GM23248 (cell line): ENCODE data around the gene KCNH6. TPM values are rescaled to one million over a fixed set of nuclear protein-coding genes. Genes with fewer than 3 reads are reported as not detected.

Experiments used
- DNase-seq: peaks from one replicate; pipeline ENCODE4 v3.0.0-alpha.2; 2015
- H2AFZ ChIP-seq: fragments of 200-600 bp; sonication (generic); 2 replicates; pipeline ENCODE4 v1.6.1; 2016; ENCODE audit warnings: antibody characterized with exemption
- H3F3A ChIP-seq: fragments of 200-600 bp; sonication (generic); 2 replicates; pipeline ENCODE4 v1.6.1; 2016; ENCODE audit warnings: mild to moderate bottlenecking, antibody characterized with exemption, mixed run types; ENCODE audit not compliant: insufficient read depth
- H3K27ac ChIP-seq: fragments of 200-600 bp; sonication (generic); 2 replicates; pipeline ENCODE4 v1.5.1; 2016; ENCODE audit warnings: mild to moderate bottlenecking
- H3K27me3 ChIP-seq: fragments of 200-600 bp; sonication (generic); replicated peaks from 2 replicates; pipeline ENCODE4 v1.6.1; 2016; ENCODE audit warnings: mild to moderate bottlenecking; ENCODE audit not compliant: insufficient read depth
- H3K36me3 ChIP-seq: fragments of 200-600 bp; sonication (generic); 2 replicates; pipeline ENCODE4 v1.6.1; 2016; ENCODE audit warnings: low read depth, mild to moderate bottlenecking
- H3K4me1 ChIP-seq: fragments of 200-600 bp; sonication (generic); 2 replicates; pipeline ENCODE4 v1.6.1; 2016; ENCODE audit warnings: mild to moderate bottlenecking; ENCODE audit not compliant: insufficient read depth
- H3K4me2 ChIP-seq: fragments of 200-600 bp; sonication (generic); one replicate; pipeline ENCODE4 v1.6.1; 2016; ENCODE audit warnings: mild to moderate bottlenecking; ENCODE audit not compliant: unreplicated experiment
- H3K4me3 ChIP-seq: fragments of 200-600 bp; sonication (generic); 2 replicates; pipeline ENCODE4 v1.5.1; 2016; ENCODE audit warnings: mild to moderate bottlenecking
- H3K79me2 ChIP-seq: fragments of 200-600 bp; sonication (generic); 2 replicates; pipeline ENCODE4 v1.6.1; 2016; ENCODE audit warnings: mild to moderate bottlenecking; ENCODE audit not compliant: insufficient read depth
- H3K9ac ChIP-seq: fragments of 200-600 bp; sonication (generic); 2 replicates; pipeline ENCODE4 v1.6.1; 2016; ENCODE audit warnings: mild to moderate bottlenecking
- H3K9me2 ChIP-seq: fragments of 200-600 bp; sonication (generic); 2 replicates; pipeline ENCODE4 v1.6.1; 2016; ENCODE audit warnings: mixed run types, mild to moderate bottlenecking, moderate library complexity; ENCODE audit not compliant: insufficient read depth
- H3K9me3 ChIP-seq: fragments of 200-600 bp; sonication (generic); one replicate; pipeline ENCODE4 v1.6.1; 2017; ENCODE audit warnings: low read depth
- H4K20me1 ChIP-seq: fragments of 200-600 bp; sonication (generic); 2 replicates; pipeline ENCODE4 v1.6.0; 2016; ENCODE audit not compliant: insufficient read depth
- EZH2 ChIP-seq: fragments of 200-600 bp; sonication (generic); IDR thresholded peaks from 2 replicates; pipeline ENCODE4 v1.6.1; 2018; ENCODE audit warnings: antibody characterized with exemption, mild to moderate bottlenecking; ENCODE audit not compliant: insufficient read depth, poor library complexity, severe bottlenecking
- EZH2phosphoT487 ChIP-seq: fragments of 200-600 bp; sonication (generic); IDR thresholded peaks from 2 replicates; pipeline ENCODE4 v1.6.1; 2018; ENCODE audit warnings: antibody characterized with exemption, moderate library complexity, mild to moderate bottlenecking, low read depth; ENCODE audit not compliant: insufficient read depth
- WGBS, 2 experiments: methylation state at CpG; one replicate each; pipeline ENCODE4 v1.1.6; 2015 to 2017; ENCODE audit warnings: low lambda C conversion rate in 2 of 2, low coverage in 1 of 2; ENCODE audit errors: missing lambda C conversion rate in 2 of 2; 5-methylcytosine and 5-hydroxymethylcytosine counted together
- in situ Hi-C: fragments of 300-500 bp; cut with MboI; formaldehyde crosslinking; loops from 2 replicates; pipeline ENCODE4 v1.15.0; 2020
- polyA plus RNA-seq: library from polyadenylated mRNA; unstranded; fragments of >200 nt; fragmentation: Nextera tagmentation; extraction: Ambion mirVana; gene quantifications from 2 replicates; pipeline ENCODE4 v1.2.1, GENCODE V29; 2016
- total RNA-seq: library from RNA; depleted of rRNA; stranded (reverse); fragments of >200 nt; shearing (Covaris generic); gene quantifications from 2 replicates; pipeline ENCODE4 v1.2.3, GENCODE V29; 2014

The KCNH6 gene
- total and polyA plus RNA-seq, 2 experiments from 2014 or later, result not detected

DNA sequence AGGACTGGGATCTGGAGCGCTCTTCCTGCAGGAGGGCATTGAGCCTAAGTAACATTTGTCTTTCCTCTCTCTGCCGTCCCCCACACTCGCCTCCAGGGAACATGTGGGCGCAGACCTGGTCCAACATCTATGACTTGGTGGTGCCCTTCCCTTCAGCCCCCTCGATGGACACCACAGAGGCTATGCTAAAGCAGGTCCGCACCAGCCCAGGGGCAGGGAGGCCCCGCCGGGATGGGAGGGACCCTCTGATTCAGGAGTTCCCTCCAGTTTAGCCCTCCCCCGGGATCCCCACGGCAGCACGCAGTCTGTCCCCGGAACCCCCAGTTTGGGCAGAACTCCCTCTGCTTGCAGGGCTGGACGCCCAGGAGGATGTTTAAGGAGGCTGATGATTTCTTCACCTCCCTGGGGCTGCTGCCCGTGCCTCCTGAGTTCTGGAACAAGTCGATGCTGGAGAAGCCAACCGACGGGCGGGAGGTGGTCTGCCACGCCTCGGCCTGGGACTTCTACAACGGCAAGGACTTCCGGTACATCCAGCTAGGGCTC is 32.2 kb upstream of the KCNH6 start:
- Histone ChIP-seq H2AFZ (no peak overlapping the region), H3K4me2 (no peak overlapping the region), H3K36me3 (no peaks in the 10 kb centered on the region), H3K9me3 (no peaks in the 10 kb centered on the region), H3K4me3 (no peak overlapping the region), H3K79me2 (no peaks in the 10 kb centered on the region), H3K9me2 (no peaks in the 10 kb centered on the region), H3K27ac (no peak overlapping the region), H3K4me1 (no peaks in the 10 kb centered on the region), H3F3A (no peaks in the 10 kb centered on the region), H3K9ac (no peak overlapping the region), H4K20me1 (no peaks in the 10 kb centered on the region), H3K27me3 (no peaks in the 10 kb centered on the region)
- TF ChIP-seq EZH2phosphoT487 (no peak), EZH2 (no peak)
- in situ Hi-C loops, result no loop called here
- WGBS, 2 experiments, result 79 to 81% methylated on average over 22 of the region's 22 CpGs
- no peak for DNase-seq

DNA sequence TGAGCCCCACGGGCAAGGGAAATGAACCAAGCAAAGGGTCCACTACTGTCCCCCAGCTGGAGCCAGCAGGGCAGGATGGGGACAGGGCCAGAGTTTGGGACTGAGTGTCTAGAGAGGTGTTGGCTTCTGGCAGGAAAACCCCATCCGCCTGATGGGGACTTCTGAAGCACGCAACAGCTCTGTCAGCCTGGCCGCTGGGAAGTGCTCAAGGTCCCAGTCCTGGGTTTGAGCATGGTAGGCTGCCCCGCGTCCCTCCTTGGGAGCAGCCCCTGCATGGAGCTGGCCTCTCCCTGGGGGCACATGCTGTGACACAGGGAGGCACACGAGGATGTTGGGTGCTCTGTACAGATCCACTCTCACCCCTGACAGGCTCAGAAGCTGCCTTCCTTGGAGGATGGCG is 31.7 kb upstream of the KCNH6 start:
- no peak overlapping the region for H2AFZ ChIP-seq
- in situ Hi-C loops, result no loop called here
- no peaks in the 10 kb centered on the region for H3K79me2 ChIP-seq
- no peaks in the 10 kb centered on the region for H3F3A ChIP-seq
- no peak overlapping the region for H3K27ac ChIP-seq
- H3K9me2 ChIP-seq, result no peaks in the 10 kb centered on the region
- no peak for TF ChIP-seq EZH2phosphoT487
- TF ChIP-seq EZH2, result no peak
- no peak for DNase-seq
- no peaks in the 10 kb centered on the region for H3K36me3 ChIP-seq
- no peaks in the 10 kb centered on the region for H3K27me3 ChIP-seq
- H4K20me1 ChIP-seq, result no peaks in the 10 kb centered on the region
- no peaks in the 10 kb centered on the region for H3K4me1 ChIP-seq
- 78 to 82% methylated on average over 8 of the region's 8 CpGs for WGBS, 2 experiments
- H3K9ac ChIP-seq, result no peak overlapping the region
- no peak overlapping the region for H3K4me3 ChIP-seq
- no peaks in the 10 kb centered on the region for H3K9me3 ChIP-seq
- no peak overlapping the region for H3K4me2 ChIP-seq

DNA sequence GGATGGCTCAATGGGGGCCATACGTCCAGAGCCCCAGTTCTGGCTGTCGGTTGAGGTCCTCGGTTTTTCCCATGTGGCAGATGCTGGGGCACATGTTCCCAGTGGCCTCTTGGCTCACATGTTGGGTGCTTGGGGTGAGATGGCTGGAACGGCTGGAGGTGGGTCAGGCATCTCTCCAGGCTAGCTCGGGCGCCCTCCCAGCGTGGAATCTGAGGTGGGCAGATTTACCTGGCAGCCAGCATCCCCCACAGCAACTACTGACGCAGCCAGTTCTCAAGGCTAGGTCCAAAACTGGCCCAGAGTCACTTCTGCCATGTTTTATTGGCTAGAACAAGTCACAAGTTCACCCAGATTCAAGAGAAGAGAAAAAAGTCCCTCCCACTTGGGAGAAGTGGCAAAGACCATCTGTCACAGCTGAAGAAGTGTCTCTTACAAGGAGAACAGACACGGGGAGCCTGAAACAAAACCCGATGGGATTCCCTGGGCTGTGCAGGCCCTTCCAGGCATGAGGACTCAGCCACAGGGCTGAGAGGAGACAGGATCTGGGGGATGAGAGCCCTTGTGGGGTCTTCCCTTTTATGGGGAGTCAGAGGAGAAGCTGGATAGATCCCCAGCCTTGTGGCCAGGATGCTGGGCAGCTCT is 31.1 kb upstream of the KCNH6 start:
- Histone ChIP-seq H4K20me1 (no peaks in the 10 kb centered on the region), H3K9me2 (no peaks in the 10 kb centered on the region), H3K27me3 (no peaks in the 10 kb centered on the region), H3K4me3 (no peak overlapping the region), H3K9me3 (no peaks in the 10 kb centered on the region), H3K79me2 (no peaks in the 10 kb centered on the region), H3F3A (no peaks in the 10 kb centered on the region), H3K36me3 (no peaks in the 10 kb centered on the region), H3K4me1 (no peaks in the 10 kb centered on the region), H3K27ac (no peak overlapping the region), H3K4me2 (no peak overlapping the region), H2AFZ (no peak overlapping the region), H3K9ac (no peak overlapping the region)
- in situ Hi-C loops, result no loop called here
- no peak for DNase-seq
- TF ChIP-seq EZH2, result no peak
- no peak for TF ChIP-seq EZH2phosphoT487
- WGBS, 2 experiments, result 71 to 77% methylated on average over 10 of the region's 10 CpGs

DNA sequence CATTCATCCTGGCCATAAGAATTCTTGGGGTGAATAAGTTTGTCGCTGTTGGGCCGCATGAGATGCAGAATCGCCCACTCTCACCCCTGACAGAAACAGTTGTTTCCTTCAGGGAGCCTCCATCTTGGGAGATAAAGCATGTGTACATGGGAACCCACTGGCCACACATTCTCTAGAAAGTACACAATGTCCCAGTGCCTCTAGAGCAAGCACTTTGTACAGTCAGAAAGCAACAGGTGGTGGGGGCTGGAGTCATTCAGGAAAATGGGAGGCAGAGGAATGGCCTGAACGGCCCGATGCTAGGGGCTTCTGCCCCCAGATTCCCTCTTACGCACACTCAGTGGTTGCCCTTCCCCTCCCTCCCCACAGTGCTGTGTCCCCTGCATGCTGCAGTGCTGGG is 30.2 kb upstream of the KCNH6 start:
- no peak overlapping the region for H3K27ac ChIP-seq
- no peak overlapping the region for H2AFZ ChIP-seq
- in situ Hi-C loops, result no loop called here
- H3K27me3 ChIP-seq, result no peaks in the 10 kb centered on the region
- H3F3A ChIP-seq, result no peaks in the 10 kb centered on the region
- H3K9ac ChIP-seq, result no peak overlapping the region
- H3K79me2 ChIP-seq, result no peaks in the 10 kb centered on the region
- no peak for DNase-seq
- H3K4me1 ChIP-seq, result no peaks in the 10 kb centered on the region
- no peaks in the 10 kb centered on the region for H3K36me3 ChIP-seq
- H3K4me3 ChIP-seq, result no peak overlapping the region
- H3K4me2 ChIP-seq, result no peak overlapping the region
- no peak for TF ChIP-seq EZH2
- TF ChIP-seq EZH2phosphoT487, result no peak
- H4K20me1 ChIP-seq, result no peaks in the 10 kb centered on the region
- WGBS, 2 experiments, result 86 to 90% methylated on average over 6 of the region's 6 CpGs
- H3K9me3 ChIP-seq, result no peaks in the 10 kb centered on the region
- H3K9me2 ChIP-seq, result no peaks in the 10 kb centered on the region

DNA sequence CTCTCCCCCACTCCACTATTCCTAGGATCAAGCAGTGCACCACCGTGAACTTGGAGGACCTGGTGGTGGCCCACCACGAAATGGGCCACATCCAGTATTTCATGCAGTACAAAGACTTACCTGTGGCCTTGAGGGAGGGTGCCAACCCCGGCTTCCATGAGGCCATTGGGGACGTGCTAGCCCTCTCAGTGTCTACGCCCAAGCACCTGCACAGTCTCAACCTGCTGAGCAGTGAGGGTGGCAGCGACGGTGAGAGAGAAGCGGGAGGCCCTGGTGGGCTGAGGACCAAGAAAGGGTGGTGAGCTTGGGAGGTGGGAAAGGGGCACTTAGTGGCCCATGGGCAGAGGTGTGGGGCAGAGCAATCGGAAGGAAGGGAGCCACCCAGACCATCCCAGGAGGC is 29.7 kb upstream of the KCNH6 start:
- H3K9me3 ChIP-seq, result no peaks in the 10 kb centered on the region
- no peak for DNase-seq
- H3K9me2 ChIP-seq, result no peaks in the 10 kb centered on the region
- in situ Hi-C loops, result no loop called here
- no peaks in the 10 kb centered on the region for H4K20me1 ChIP-seq
- H2AFZ ChIP-seq, result no peak overlapping the region
- TF ChIP-seq EZH2, result no peak
- no peak for TF ChIP-seq EZH2phosphoT487
- no peak overlapping the region for H3K4me3 ChIP-seq
- no peaks in the 10 kb centered on the region for H3F3A ChIP-seq
- no peak overlapping the region for H3K9ac ChIP-seq
- WGBS, 2 experiments, result 80 to 83% methylated on average over 9 of the region's 9 CpGs
- H3K27me3 ChIP-seq, result no peaks in the 10 kb centered on the region
- H3K27ac ChIP-seq, result no peak overlapping the region
- H3K4me2 ChIP-seq, result no peak overlapping the region
- H3K36me3 ChIP-seq, result no peaks in the 10 kb centered on the region
- peaks cover 2% of the 10 kb centered on the region for H3K4me1 ChIP-seq
- H3K79me2 ChIP-seq, result no peaks in the 10 kb centered on the region
